Measurements from ENCODE around the gene DPT. TPM values are rescaled to one million over a fixed set of nuclear protein-coding genes. Genes with fewer than 3 reads are reported as not detected.

Gene DPT
- total RNA-seq, 2 experiments from 2014 or later, result not detected

DNA sequence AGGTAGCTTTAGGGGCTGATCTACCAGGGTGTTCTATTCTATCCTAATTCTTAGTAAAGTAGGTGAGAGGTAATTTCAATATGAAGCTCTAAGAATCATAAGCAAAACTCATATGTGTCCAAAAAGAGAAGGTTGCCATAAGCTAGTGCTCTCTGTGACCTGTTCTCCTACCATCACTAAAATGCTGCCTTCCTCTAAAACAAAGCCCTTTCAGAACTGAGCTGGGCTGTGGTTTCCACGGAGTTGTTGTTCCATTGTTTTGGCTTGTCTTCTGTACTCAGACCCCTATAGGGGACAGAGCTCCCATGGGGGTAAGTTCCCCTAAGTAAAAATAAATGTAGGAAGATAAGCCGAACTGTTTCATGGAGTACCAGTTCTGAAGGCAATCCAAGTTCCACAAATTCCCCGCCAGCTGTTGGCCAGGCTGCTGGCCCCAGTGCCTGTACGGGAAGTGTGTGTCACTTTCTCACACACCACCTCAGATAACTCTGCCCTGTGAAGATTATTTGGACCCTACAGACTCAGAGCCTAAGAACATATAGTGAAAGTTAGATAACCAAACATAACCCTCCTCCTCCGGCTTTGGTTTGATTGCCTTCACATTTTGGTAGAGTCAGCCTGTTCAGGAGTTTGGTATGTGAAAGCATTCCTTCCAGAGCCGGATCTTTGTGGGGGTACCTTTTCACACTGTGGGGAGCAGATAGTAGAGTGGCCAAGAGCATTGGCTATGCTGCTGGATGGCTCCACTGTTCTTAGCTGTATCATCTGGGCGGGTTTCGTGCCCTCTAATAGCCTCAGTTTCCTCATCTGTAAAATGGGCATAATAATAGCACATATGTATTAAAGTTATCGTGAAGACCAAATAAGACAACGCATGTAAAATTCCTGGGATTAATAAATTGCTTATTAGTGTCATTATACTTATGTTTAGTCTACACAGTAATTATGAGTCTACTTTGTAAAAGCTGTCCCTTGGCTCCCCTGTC lies 10.8 kb downstream of the DPT start:
- no peak overlapping the region for H3K27ac Mint-ChIP-seq
- no peaks in the 10 kb centered on the region for H3K9me3 Mint-ChIP-seq
- TF ChIP-seq, protein P1, sequence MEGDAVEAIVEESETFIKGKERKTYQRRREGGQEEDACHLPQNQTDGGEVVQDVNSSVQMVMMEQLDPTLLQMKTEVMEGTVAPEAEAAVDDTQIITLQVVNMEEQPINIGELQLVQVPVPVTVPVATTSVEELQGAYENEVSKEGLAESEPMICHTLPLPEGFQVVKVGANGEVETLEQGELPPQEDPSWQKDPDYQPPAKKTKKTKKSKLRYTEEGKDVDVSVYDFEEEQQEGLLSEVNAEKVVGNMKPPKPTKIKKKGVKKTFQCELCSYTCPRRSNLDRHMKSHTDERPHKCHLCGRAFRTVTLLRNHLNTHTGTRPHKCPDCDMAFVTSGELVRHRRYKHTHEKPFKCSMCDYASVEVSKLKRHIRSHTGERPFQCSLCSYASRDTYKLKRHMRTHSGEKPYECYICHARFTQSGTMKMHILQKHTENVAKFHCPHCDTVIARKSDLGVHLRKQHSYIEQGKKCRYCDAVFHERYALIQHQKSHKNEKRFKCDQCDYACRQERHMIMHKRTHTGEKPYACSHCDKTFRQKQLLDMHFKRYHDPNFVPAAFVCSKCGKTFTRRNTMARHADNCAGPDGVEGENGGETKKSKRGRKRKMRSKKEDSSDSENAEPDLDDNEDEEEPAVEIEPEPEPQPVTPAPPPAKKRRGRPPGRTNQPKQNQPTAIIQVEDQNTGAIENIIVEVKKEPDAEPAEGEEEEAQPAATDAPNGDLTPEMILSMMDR (IDR thresholded peaks at IDR 0.05), result no peak
- intact Hi-C loops (cut with micrococcal nuclease), result no loop called here
- peaks cover 10% of the 10 kb centered on the region for H3K27me3 Mint-ChIP-seq
- POLR2A ChIA-PET, result no interaction called here
- DNase-seq (no peak), ATAC-seq (no peak)
- no peaks in the 10 kb centered on the region for H3K4me1 Mint-ChIP-seq (ENCODE audit: low read depth)
- CTCF ChIA-PET, result interaction anchor here (1.3 kb wide), 1 partner anchor 35 kb away, joined by 3 read pairs; no protein-coding TSS in a partner anchor
- no peak overlapping the region for H3K4me3 Mint-ChIP-seq
- no peaks in the 10 kb centered on the region for H3K36me3 Mint-ChIP-seq (ENCODE audit: low read depth)

DNA sequence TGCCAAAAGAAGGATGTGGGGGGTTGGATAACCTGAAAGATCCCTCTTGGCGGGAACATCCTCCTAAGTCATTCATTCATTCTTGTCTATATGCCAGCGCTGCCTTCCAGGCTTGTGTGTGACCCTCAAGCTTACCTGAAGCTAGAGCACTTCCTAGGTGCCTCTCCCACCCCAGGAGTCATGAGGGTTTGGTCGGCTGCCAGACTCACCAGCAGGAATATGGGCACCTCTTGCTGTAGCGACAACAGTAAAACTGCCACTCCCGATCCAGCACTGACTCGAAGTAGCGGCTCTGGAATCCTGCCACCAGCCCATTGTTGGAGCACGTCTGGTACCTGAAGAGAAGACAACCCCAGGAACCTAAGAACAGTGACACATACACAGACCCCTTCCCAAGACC lies 15.0 kb downstream of the DPT start:
- no peak overlapping the region for H3K27ac Mint-ChIP-seq
- H3K9me3 Mint-ChIP-seq, result no peaks in the 10 kb centered on the region
- no peaks in the 10 kb centered on the region for H3K27me3 Mint-ChIP-seq
- POLR2A ChIA-PET, result no interaction called here
- intact Hi-C loops (cut with micrococcal nuclease), result no loop called here
- no peaks in the 10 kb centered on the region for H3K4me1 Mint-ChIP-seq (ENCODE audit: low read depth)
- ATAC-seq, result no peak
- TF ChIP-seq, protein P1 (IDR thresholded peaks at IDR 0.05), result no peak
- CTCF ChIA-PET, result interaction anchor here (1.4 kb wide), 1 partner anchor 111 kb away, joined by 3 read pairs; no protein-coding TSS in a partner anchor
- no peak overlapping the region for H3K4me3 Mint-ChIP-seq
- H3K36me3 Mint-ChIP-seq (ENCODE audit: low read depth), result no peaks in the 10 kb centered on the region
- no peak for DNase-seq

DNA sequence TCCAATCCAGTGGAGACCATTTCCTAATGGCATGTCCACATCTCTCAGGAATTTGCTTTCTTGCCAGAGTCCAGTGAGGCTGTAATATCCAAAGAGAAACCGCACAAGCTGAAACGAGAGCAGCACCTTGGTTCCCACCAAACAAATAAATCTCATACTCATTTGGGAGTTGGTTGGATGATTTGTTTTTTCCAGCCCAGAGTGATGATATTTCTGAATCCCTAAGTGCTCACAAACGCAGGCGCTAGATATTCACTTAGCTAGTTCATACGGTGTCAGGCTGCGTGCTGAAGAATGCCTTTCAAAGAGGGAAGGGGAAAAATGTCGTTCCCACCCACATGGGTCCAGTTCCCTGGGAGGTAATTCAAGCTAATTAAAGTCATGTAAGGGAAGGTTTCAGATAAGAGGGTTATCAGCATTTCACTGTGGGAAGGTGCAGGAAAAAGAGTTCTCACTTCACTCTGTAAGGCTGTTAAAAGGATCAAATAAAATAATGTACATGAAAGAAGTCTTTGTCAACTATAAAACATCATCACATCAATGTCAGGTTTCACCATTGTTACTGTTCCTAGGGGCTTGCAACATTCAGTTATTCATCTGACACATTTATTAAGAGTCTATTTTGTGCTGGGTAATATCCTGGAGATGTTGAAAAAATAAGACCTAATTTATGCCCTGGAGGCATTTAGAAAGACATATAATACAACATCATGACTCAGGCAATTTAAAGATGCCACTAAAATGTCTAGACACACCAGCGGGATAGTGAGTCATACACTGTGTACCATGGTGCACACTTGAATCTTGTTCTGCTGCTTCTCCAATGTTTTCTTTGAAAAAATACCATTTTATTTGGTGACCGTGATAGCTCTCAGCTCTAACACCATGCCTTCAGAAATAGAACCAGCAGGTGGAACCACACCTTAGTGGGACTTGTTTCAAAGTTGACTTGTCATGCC lies 19.3 kb downstream of the DPT start:
- Mint-ChIP-seq H3K4me1 (ENCODE audit: low read depth) (no peaks in the 10 kb centered on the region), H3K27ac (no peak overlapping the region), H3K4me3 (no peak overlapping the region), H3K9me3 (no peaks in the 10 kb centered on the region), H3K36me3 (ENCODE audit: low read depth) (no peaks in the 10 kb centered on the region), H3K27me3 (peaks cover 2% of the 10 kb centered on the region)
- TF ChIP-seq, protein P1 (IDR thresholded peaks at IDR 0.05), result no peak
- intact Hi-C loops (cut with micrococcal nuclease), result no loop called here
- CTCF ChIA-PET, result no interaction called here
- no peak for DNase-seq
- no peak for ATAC-seq
- POLR2A ChIA-PET, result no interaction called here

DNA sequence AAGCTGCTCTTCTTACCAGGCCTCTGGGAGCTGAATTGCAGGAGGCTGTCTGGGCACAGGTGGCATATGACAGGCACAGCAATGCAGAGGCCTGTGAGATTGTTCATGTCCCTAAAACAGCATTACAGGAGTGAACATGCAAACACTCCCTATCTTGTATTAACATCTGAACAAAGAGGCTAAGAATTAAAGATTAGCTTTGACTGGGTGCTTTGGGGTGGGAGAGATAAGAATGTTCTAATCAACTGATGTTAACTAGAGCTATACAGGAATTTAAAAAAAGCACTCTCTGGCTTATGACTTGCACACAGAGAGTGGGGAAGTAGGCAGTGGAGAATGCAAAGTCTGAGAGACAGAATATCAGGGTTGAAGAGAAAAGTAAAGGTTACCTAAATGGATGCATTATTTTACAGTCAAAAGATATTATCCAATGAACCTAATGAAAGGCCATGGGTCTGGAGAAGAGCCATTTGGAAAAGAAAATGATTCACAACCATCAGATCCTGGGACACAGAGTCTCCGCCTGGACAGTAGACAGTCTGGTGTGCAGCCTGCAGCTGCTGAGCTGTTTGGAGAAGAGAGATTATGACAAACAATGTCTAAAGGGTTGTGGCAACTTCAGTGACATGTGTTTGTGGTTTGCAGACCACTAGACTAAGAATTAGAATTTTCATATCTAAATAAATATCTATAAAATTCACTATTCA lies 20.2 kb downstream of the DPT start:
- H3K36me3 Mint-ChIP-seq (ENCODE audit: low read depth), result no peaks in the 10 kb centered on the region
- H3K4me1 Mint-ChIP-seq (ENCODE audit: low read depth), result no peaks in the 10 kb centered on the region
- TF ChIP-seq, protein P1 (IDR thresholded peaks at IDR 0.05), result no peak
- no peak overlapping the region for H3K27ac Mint-ChIP-seq
- intact Hi-C loops (cut with micrococcal nuclease), result no loop called here
- ChIA-PET CTCF (no interaction called here), POLR2A (no interaction called here)
- DNase-seq (no peak), ATAC-seq (no peak)
- H3K27me3 Mint-ChIP-seq, result peaks cover 5% of the 10 kb centered on the region
- H3K4me3 Mint-ChIP-seq, result no peak overlapping the region
- H3K9me3 Mint-ChIP-seq, result no peaks in the 10 kb centered on the region

Data from activated CD8-positive, alpha-beta T cell treated with anti-CD3 and anti-CD28 coated beads for 36 hours (primary cell).